Measurements from ENCODE around the gene PRMT3. TPM values are rescaled to one million over a fixed set of nuclear protein-coding genes. Genes with fewer than 3 reads are reported as not detected.

Gene PRMT3
- total and polyA plus RNA-seq, 2 of the 13 experiments (the other 11 are each of a cell fraction or from before 2014, with no cell fraction given): 9.1 to 27.7 TPM

DNA sequence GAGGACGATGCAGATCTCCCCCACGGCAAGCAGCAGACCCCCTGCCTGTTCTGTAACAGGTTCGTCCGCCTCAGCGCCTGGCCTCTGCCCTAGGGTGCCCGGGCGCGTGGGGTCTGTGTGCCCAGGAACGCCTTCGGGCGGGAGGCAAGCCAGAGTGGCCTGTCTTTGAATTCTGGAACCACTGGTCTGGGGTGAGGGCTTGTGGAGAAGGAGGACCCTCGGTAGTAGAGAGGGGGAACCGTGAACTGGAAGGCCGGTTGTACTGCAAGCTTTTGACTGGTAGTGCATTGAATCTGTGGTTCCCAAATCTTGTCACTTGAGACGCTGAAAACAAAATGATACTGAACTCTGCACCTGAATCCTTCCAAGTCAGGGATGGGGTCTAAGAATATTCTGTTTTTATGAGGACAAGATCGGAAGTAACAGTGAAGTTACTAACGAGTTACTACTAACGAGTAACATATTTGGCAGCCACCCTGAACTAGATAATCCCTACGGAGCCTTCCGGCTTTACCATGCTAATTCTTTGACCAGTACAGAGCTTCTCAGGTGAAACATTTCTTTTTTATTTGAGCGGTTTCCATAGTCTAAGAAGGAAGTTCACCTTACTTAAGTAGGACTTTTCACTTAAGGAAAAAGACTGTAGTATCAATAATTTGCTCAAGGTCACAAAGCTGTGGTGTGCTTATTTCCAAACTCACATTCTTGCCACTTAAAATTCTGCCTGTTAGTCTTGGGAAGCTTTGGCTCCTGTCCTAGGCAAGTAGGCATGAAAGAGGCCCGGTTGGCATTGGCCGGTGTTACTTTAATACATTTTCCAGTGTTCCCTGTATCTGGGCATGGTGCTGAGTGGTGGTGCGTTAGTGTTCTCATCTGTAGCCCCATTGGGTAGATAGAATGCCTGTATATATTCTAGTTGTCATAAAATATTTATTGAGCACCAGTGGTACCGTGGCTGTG, 860 bp downstream of the PRMT3 start (continued):
- TF ChIP-seq, protein P1, sequence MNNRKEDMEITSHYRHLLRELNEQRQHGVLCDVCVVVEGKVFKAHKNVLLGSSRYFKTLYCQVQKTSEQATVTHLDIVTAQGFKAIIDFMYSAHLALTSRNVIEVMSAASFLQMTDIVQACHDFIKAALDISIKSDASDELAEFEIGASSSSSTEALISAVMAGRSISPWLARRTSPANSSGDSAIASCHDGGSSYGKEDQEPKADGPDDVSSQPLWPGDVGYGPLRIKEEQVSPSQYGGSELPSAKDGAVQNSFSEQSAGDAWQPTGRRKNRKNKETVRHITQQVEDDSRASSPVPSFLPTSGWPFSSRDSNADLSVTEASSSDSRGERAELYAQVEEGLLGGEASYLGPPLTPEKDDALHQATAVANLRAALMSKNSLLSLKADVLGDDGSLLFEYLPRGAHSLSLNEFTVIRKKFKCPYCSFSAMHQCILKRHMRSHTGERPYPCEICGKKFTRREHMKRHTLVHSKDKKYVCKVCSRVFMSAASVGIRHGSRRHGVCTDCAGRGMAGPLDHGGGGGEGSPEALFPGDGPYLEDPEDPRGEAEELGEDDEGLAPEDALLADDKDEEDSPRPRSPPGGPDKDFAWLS (CRISPR knock-in tag; IDR thresholded peaks at IDR 0.05; ENCODE audit: borderline replicate concordance): 0 out of 2 replicates have a peak, but pooled peaks have one; percentile 12
- TF ChIP-seq ZNF616 (CRISPR knock-in tag; IDR thresholded peaks at IDR 0.05; ENCODE audit: low read depth): no peak
- no peak for TF ChIP-seq MAFG (CRISPR knock-in tag; IDR thresholded peaks at IDR 0.05)
- TF ChIP-seq ZFP90 (CRISPR knock-in tag; IDR thresholded peaks at IDR 0.05; ENCODE audit: borderline replicate concordance): 0 out of 2 replicates have a peak, but pooled peaks have one; percentile 20
- TF ChIP-seq ZNF749 (CRISPR knock-in tag; IDR thresholded peaks at IDR 0.05; ENCODE audit: borderline replicate concordance): no peak
- 0 out of 2 replicates have a peak, but pooled peaks have one; percentile 6 for TF ChIP-seq ZNF737 (CRISPR knock-in tag; IDR thresholded peaks at IDR 0.05; ENCODE audit: borderline replicate concordance)
- TF ChIP-seq NFE2 (CRISPR knock-in tag; IDR thresholded peaks at IDR 0.05): no peak
- no peak for TF ChIP-seq ZKSCAN5 (CRISPR knock-in tag; IDR thresholded peaks at IDR 0.05)
- no peak for TF ChIP-seq NKX3-1 (CRISPR knock-in tag; IDR thresholded peaks at IDR 0.05)
- no peak for TF ChIP-seq ZNF326 (CRISPR knock-in tag; IDR thresholded peaks at IDR 0.05; ENCODE audit: borderline replicate concordance)
- TF ChIP-seq FOXA3 (CRISPR knock-in tag; IDR thresholded peaks at IDR 0.05): no peak
- 0 out of 2 replicates have a peak, but pooled peaks have one; percentile 17 for TF ChIP-seq MEIS1 (CRISPR knock-in tag; IDR thresholded peaks at IDR 0.05; ENCODE audit: borderline replicate concordance)
- TF ChIP-seq, protein P2, sequence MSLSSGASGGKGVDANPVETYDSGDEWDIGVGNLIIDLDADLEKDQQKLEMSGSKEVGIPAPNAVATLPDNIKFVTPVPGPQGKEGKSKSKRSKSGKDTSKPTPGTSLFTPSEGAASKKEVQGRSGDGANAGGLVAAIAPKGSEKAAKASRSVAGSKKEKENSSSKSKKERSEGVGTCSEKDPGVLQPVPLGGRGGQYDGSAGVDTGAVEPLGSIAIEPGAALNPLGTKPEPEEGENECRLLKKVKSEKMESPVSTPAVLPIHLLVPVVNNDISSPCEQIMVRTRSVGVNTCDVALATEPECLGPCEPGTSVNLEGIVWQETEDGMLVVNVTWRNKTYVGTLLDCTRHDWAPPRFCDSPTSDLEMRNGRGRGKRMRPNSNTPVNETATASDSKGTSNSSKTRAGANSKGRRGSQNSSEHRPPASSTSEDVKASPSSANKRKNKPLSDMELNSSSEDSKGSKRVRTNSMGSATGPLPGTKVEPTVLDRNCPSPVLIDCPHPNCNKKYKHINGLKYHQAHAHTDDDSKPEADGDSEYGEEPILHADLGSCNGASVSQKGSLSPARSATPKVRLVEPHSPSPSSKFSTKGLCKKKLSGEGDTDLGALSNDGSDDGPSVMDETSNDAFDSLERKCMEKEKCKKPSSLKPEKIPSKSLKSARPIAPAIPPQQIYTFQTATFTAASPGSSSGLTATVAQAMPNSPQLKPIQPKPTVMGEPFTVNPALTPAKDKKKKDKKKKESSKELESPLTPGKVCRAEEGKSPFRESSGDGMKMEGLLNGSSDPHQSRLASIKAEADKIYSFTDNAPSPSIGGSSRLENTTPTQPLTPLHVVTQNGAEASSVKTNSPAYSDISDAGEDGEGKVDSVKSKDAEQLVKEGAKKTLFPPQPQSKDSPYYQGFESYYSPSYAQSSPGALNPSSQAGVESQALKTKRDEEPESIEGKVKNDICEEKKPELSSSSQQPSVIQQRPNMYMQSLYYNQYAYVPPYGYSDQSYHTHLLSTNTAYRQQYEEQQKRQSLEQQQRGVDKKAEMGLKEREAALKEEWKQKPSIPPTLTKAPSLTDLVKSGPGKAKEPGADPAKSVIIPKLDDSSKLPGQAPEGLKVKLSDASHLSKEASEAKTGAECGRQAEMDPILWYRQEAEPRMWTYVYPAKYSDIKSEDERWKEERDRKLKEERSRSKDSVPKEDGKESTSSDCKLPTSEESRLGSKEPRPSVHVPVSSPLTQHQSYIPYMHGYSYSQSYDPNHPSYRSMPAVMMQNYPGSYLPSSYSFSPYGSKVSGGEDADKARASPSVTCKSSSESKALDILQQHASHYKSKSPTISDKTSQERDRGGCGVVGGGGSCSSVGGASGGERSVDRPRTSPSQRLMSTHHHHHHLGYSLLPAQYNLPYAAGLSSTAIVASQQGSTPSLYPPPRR (CRISPR knock-in tag; IDR thresholded peaks at IDR 0.05; ENCODE audit: borderline replicate concordance): no peak
- no peak for TF ChIP-seq ZNF776 (CRISPR knock-in tag; IDR thresholded peaks at IDR 0.05)
- no peak for TF ChIP-seq FIP1L1 (IDR thresholded peaks at IDR 0.05; ENCODE audit: borderline replicate concordance, insufficient read depth, low read depth, low read length)
- TF ChIP-seq ZNF547 (CRISPR knock-in tag; IDR thresholded peaks at IDR 0.05): no peak; the same call in 1 of the 2 replicates
- 0 out of 2 replicates have a peak, but pooled peaks have one; percentile 10 for TF ChIP-seq ZNF83 (CRISPR knock-in tag; IDR thresholded peaks at IDR 0.05; ENCODE audit: borderline replicate concordance)
- no peak for TF ChIP-seq CEBPB (IDR thresholded peaks at IDR 0.05; ENCODE audit: borderline replicate concordance, low read depth, low read length)
